ENCODE results near the gene CPED1.
"Not testable (repeated sequence)": the region's sequence is repeated elsewhere in the genome, so short reads cannot be mapped to it uniquely, and the experiment has no call there.

CPED1 gene

GRCh38 chr7:121278120-121279021 is 289.9 kb downstream of the CPED1 start:
- DNase-seq, result no peak

- DNase-seq, result no peak
Observed at GRCh38 chr7:121279060-121279620, 290.6 kb downstream of the CPED1 start.

- no peak for DNase-seq
Observed at GRCh38 chr7:121279822-121280221, 291.3 kb downstream of the CPED1 start.

GRCh38 chr7:121280656-121281055 is 292.1 kb downstream of the CPED1 start:
- DNase-seq, result no peak

- DNase-seq, result no peak
Observed at GRCh38 chr7:121282129-121282528, 293.6 kb downstream of the CPED1 start.

- no peak for DNase-seq
Observed at GRCh38 chr7:121285066-121285667, 296.7 kb downstream of the CPED1 start.

GRCh38 chr7:121286186-121286585 is 297.7 kb downstream of the CPED1 start:
- DNase-seq, result no peak

- no peak for DNase-seq
Observed at GRCh38 chr7:121286742-121287734, 298.5 kb downstream of the CPED1 start.

GRCh38 chr7:121288894-121289293 is 300.4 kb downstream of the CPED1 start:
- DNase-seq, result no peak

- DNase-seq, result not testable (repeated sequence)
Observed at GRCh38 chr7:121289930-121290329, 301.4 kb downstream of the CPED1 start.

GRCh38 chr7:121294448-121294992 is 306.0 kb downstream of the CPED1 start:
- no peak for DNase-seq

- no peak for DNase-seq
Observed at GRCh38 chr7:121297843-121298242, 309.3 kb downstream of the CPED1 start.

- DNase-seq, result no peak
Observed at GRCh38 chr7:121298831-121299239, 310.3 kb downstream of the CPED1 start.

- no peak for DNase-seq
Observed at GRCh38 chr7:121300685-121301420, 312.3 kb downstream of the CPED1 start.

GRCh38 chr7:121301446-121302213 is 313.1 kb downstream of the CPED1 start:
- DNase-seq, result no peak

- DNase-seq, result no peak
Observed at GRCh38 chr7:121302214-121302745, 313.8 kb downstream of the CPED1 start.

- no peak for DNase-seq
Observed at GRCh38 chr7:121303422-121304101, 315.1 kb downstream of the CPED1 start.

- no peak for DNase-seq
Observed at GRCh38 chr7:121304102-121304658, 315.7 kb downstream of the CPED1 start.
